Measurements from ENCODE around the gene E2F2.

Gene E2F2

GRCh38 chr1:23558140-23558871 lies 27.3 kb upstream of the E2F2 start:
- peak; percentile 78 for DNase-seq
- no peak for TF ChIP-seq CTCF (IDR thresholded peaks at IDR 0.05; ENCODE audit: low read depth, low read length)
- H3K36me3 ChIP-seq, result peaks cover 31% of the 10 kb centered on the region
- H3K27ac ChIP-seq, result peak overlapping the region; percentile 96
- peak overlapping the region; percentile 89 for H3K4me3 ChIP-seq (ENCODE audit: low read depth, low read length)
- H3K27me3 ChIP-seq (ENCODE audit: insufficient read depth, low read depth, severe bottlenecking), result no peaks in the 10 kb centered on the region
- no peaks in the 10 kb centered on the region for H3K9me3 ChIP-seq (ENCODE audit: severe bottlenecking)

GRCh38 chr1:23557471-23558124 lies 26.6 kb upstream of the E2F2 start:
- no peak for TF ChIP-seq CTCF (IDR thresholded peaks at IDR 0.05; ENCODE audit: low read depth, low read length)
- Histone ChIP-seq H3K9me3 (ENCODE audit: severe bottlenecking) (no peaks in the 10 kb centered on the region), H3K27ac (peak overlapping the region; percentile 96), H3K4me3 (ENCODE audit: low read depth, low read length) (peak overlapping the region; percentile 89), H3K36me3 (peaks cover 31% of the 10 kb centered on the region), H3K27me3 (ENCODE audit: insufficient read depth, low read depth, severe bottlenecking) (no peaks in the 10 kb centered on the region)
- DNase-seq, result no peak

- no peak for TF ChIP-seq CTCF (IDR thresholded peaks at IDR 0.05; ENCODE audit: low read depth, low read length)
- no peak for DNase-seq
- peaks cover 31% of the 10 kb centered on the region for H3K36me3 ChIP-seq
- H3K27me3 ChIP-seq (ENCODE audit: insufficient read depth, low read depth, severe bottlenecking), result no peaks in the 10 kb centered on the region
- no peaks in the 10 kb centered on the region for H3K9me3 ChIP-seq (ENCODE audit: severe bottlenecking)
- H3K27ac ChIP-seq, result peak overlapping the region; percentile 96
- H3K4me3 ChIP-seq (ENCODE audit: low read depth, low read length), result peak overlapping the region; percentile 89
Observed at GRCh38 chr1:23556635-23557470, 25.8 kb upstream of the E2F2 start.

GRCh38 chr1:23555986-23556634 lies 25.1 kb upstream of the E2F2 start:
- Histone ChIP-seq H3K36me3 (peaks cover 31% of the 10 kb centered on the region), H3K27me3 (ENCODE audit: insufficient read depth, low read depth, severe bottlenecking) (no peaks in the 10 kb centered on the region), H3K27ac (peak overlapping the region; percentile 96), H3K9me3 (ENCODE audit: severe bottlenecking) (no peaks in the 10 kb centered on the region), H3K4me3 (ENCODE audit: low read depth, low read length) (no peak overlapping the region)
- TF ChIP-seq CTCF (IDR thresholded peaks at IDR 0.05; ENCODE audit: low read depth, low read length), result no peak
- peak; percentile 51 for DNase-seq

GRCh38 chr1:23555270-23555985 lies 24.4 kb upstream of the E2F2 start:
- H3K9me3 ChIP-seq (ENCODE audit: severe bottlenecking), result no peaks in the 10 kb centered on the region
- H3K36me3 ChIP-seq, result peaks cover 31% of the 10 kb centered on the region
- H3K4me3 ChIP-seq (ENCODE audit: low read depth, low read length), result peak overlapping the region; percentile 37
- DNase-seq, result no peak
- H3K27me3 ChIP-seq (ENCODE audit: insufficient read depth, low read depth, severe bottlenecking), result no peaks in the 10 kb centered on the region
- H3K27ac ChIP-seq, result peak overlapping the region; percentile 96
- TF ChIP-seq CTCF (IDR thresholded peaks at IDR 0.05; ENCODE audit: low read depth, low read length), result no peak
